ENCODE measurements around the gene TMEM121B. TPM values are rescaled to one million over a fixed set of nuclear protein-coding genes. Genes with fewer than 3 reads are reported as not detected.

Gene TMEM121B
- total RNA-seq, 1 experiment from 2014 or later, result 8.1 TPM

- Histone ChIP-seq H3K9ac (ENCODE audit: extremely low read depth, insufficient read length, low read length) (no peak overlapping the region), H3K9me3 (ENCODE audit: control insufficient read depth, low read depth, low read length) (no peaks in the 10 kb centered on the region), H3K4me2 (ENCODE audit: insufficient read depth, insufficient read length, low read length) (no peak overlapping the region), H2BK5ac (ENCODE audit: insufficient read length, low read length) (no peak overlapping the region), H3K23ac (ENCODE audit: insufficient read length, low read depth, low read length) (no peak overlapping the region), H3K79me1 (ENCODE audit: insufficient read depth, low read depth, low read length, poor library complexity, severe bottlenecking) (no peaks in the 10 kb centered on the region), H4K8ac (replicated peaks; ENCODE audit: insufficient read length, low read depth, low read length) (no peak overlapping the region), H3K4ac (ENCODE audit: low read depth, low read length) (no peak overlapping the region), H2BK12ac (ENCODE audit: insufficient read length, low read depth, low read length) (no peak overlapping the region), H4K5ac (ENCODE audit: insufficient read length, low read depth, low read length) (no peak overlapping the region), H2BK20ac (ENCODE audit: low read depth, low read length, poor library complexity, severe bottlenecking) (no peak overlapping the region), H3K56ac (ENCODE audit: insufficient read length, low read depth, low read length) (no peak overlapping the region), H3K4me1 (ENCODE audit: insufficient read depth, low read length) (no peaks in the 10 kb centered on the region; the same call in 1 of the 2 replicates), H2BK120ac (ENCODE audit: low read depth, low read length, poor library complexity, severe bottlenecking) (no peak overlapping the region), H3K27me3 (ENCODE audit: insufficient read depth, low read length) (no peaks in the 10 kb centered on the region), H3K18ac (ENCODE audit: insufficient read length, low read depth, low read length) (no peak overlapping the region), H3T11ph (ENCODE audit: low read length) (no peak overlapping the region), H4K91ac (ENCODE audit: insufficient read length, low read depth, low read length) (no peak overlapping the region), H4K20me1 (ENCODE audit: control insufficient read depth, insufficient read depth, insufficient read length) (no peaks in the 10 kb centered on the region), H2AFZ (ENCODE audit: low read length) (no peak overlapping the region), H3K14ac (ENCODE audit: insufficient read depth, low read length) (no peak overlapping the region), H3K79me2 (ENCODE audit: insufficient read depth, low read length) (no peaks in the 10 kb centered on the region), H2BK15ac (ENCODE audit: low read depth, low read length) (no peak overlapping the region), H3K23me2 (ENCODE audit: insufficient read length, low read depth, low read length, poor library complexity, severe bottlenecking) (peaks cover 6% of the 10 kb centered on the region), H3K27ac (ENCODE audit: insufficient read length, low read depth, low read length) (no peak overlapping the region), H2AK5ac (ENCODE audit: insufficient read length, low read length) (no peak overlapping the region)
- WGBS (ENCODE audit: extremely low coverage, insufficient read length, low lambda C conversion rate), result no CpG with 5 or more reads among the region's 4 CpGs
- Mint-ChIP-seq H3K9me3 (no peaks in the 10 kb centered on the region), H3K27me3 (ENCODE audit: low read depth) (peaks cover 7% of the 10 kb centered on the region), H3K27ac (no peak overlapping the region), H3K4me3 (no peak overlapping the region; a peak in 1 of 5 replicates), H3K4me1 (peaks cover 35 to 37% of the 10 kb centered on the region in 2 experiments), H3K36me3 (ENCODE audit: insufficient read depth in 1 of 3, low read depth in 3 of 3) (peaks cover 0 to 4% (median 0%) of the 10 kb centered on the region in 3 experiments; a peak in 2 of 7 replicates)
- no peak for TF ChIP-seq CTCF (conservative IDR thresholded peaks at IDR 0.05)
- DNase-seq, result no peak
Observed at GRCh38 chr22:17117890-17118289, 3.3 kb downstream of the TMEM121B start.

Measured in H9 (cell line).